ENCODE measurements around the gene SLC4A5.

GRCh38 chr2:74300506-74300905 is 42.7 kb downstream of the SLC4A5 start:
- TF ChIP-seq POLR2A (IDR thresholded peaks at IDR 0.05) (no peak), CTCF (IDR thresholded peaks at IDR 0.05) (no peak), POLR2AphosphoS5 (IDR thresholded peaks at IDR 0.05) (no peak)

Measured in upper lobe of left lung (tissue), 4 donors.